Fibroblast of skin of scalp (primary cell): ENCODE results near the gene PSMG4.

Experiments used
- DNase-seq: peaks from one replicate; pipeline ENCODE4 v3.0.0-alpha.2; 2013

PSMG4 gene

GRCh38 chr6:3309391-3310050 is 50.8 kb downstream of the PSMG4 start:
- DNase-seq: no peak

- DNase-seq: no peak
Measured at GRCh38 chr6:3310051-3310448, 51.3 kb downstream of the PSMG4 start.

- DNase-seq: no peak
Measured at GRCh38 chr6:3310703-3311102, 52.0 kb downstream of the PSMG4 start.

- DNase-seq: no peak
Measured at GRCh38 chr6:3311826-3312225, 53.1 kb downstream of the PSMG4 start.

- no peak for DNase-seq
Measured at GRCh38 chr6:3312604-3313231, 54.0 kb downstream of the PSMG4 start.

GRCh38 chr6:3314176-3314575 is 55.4 kb downstream of the PSMG4 start:
- no peak for DNase-seq

- no peak for DNase-seq
Measured at GRCh38 chr6:3314621-3315467, 56.1 kb downstream of the PSMG4 start.

- DNase-seq: peak; percentile 45
Measured at GRCh38 chr6:3315841-3316240, 57.1 kb downstream of the PSMG4 start.

GRCh38 chr6:3316331-3316730 is 57.6 kb downstream of the PSMG4 start:
- DNase-seq: no peak

- DNase-seq: no peak
Measured at GRCh38 chr6:3316818-3317217, 58.1 kb downstream of the PSMG4 start.
